HG03565 (cell line): ENCODE results near the gene ZDHHC14.

Experiments
- ATAC-seq: cut with Tn5 transposase; IDR thresholded peaks from one replicate; pipeline ENCODE4 v1.9.1; 2021; ENCODE audit warnings: mild to moderate bottlenecking, moderate library complexity; ENCODE audit not compliant: unreplicated experiment

Gene ZDHHC14

GRCh38 chr6:157528931-157529653 lies 148.1 kb downstream of the ZDHHC14 start:
- no peak for ATAC-seq

GRCh38 chr6:157529654-157530039 lies 148.7 kb downstream of the ZDHHC14 start:
- no peak for ATAC-seq

DNA sequence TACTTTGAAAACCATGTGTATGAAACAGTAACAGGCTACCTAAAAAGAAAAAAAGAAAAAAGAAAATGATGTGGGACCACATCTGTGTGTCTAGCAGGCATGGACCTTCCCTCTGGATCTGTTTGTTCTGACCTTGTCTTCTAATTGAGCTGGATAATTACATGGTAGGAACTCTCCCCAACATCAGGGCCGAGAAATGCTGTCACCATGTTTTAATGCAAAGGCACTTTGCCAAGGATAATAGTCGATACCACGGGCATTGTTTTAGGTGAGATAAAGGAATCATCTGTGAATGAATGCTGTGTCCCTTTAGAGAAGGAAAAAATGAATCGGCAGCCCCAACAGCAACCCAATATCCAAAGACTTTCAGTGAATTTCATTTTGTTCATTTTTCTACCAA lies 149.1 kb downstream of the ZDHHC14 start:
- ATAC-seq, result no peak

- ATAC-seq, result no peak
Observed at GRCh38 chr6:157530724-157531168, 149.8 kb downstream of the ZDHHC14 start.

GRCh38 chr6:157531169-157531985 lies 150.4 kb downstream of the ZDHHC14 start:
- no peak for ATAC-seq

DNA sequence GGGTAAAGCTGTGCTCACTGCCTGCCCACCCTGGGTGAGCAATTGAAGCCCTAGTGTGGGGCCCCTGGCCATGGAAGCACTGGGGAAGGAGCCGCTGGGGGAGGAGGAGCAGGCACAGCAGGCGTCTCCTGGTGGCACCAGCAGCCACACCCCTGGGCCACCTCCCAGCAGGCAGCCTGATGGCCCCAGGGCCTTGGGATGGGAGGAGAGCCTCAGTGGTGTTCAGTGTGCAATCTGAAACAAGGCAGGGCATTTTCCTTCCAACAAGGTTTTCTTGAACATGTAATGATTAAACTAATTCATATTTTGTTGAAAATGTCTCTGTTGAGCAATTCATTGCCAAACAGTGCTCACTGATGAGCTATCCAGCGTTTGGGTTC lies 151.0 kb downstream of the ZDHHC14 start:
- ATAC-seq, result no peak

DNA sequence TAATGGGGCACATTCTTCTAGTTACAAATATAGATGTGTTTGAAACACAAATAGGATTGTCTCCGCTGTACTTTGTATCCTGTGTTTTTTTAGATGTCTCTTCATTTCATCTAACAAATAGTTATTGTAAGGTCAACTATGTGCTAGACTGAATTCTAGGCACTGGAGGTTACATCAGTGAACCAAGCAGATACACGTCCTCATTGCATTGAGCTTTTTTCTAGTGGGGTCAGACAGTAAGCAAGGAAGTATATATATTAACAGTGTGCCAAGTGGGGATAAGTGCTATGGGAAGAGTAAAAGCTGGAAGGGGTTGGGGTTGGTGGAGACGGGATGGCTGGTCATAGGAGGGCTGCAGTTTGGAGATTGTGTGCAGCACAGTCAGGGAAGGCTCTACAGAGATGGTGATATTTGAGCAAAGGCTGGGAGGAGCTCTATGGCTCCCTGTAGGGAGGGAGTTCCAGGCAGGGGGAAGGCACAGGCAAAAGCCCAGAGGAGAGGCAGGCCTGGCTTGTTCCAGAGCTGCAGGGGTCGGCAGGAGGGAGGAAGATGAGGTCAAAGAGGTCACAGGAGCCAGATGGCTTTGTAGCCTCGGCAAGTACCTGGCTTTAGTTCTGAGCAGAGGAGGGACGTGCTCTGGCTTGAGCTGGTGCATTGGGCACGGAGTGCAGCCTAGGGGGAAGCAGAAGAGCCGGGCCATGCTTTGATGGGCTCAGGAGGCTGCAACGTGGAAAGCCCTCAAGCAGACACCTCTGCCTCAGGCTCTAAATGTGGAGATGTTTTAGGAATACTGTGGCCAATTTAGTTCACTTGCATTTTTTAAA lies 152.3 kb downstream of the ZDHHC14 start:
- ATAC-seq, result no peak

- ATAC-seq, result no peak
Observed at GRCh38 chr6:157534134-157534871, 153.3 kb downstream of the ZDHHC14 start.

- no peak for ATAC-seq
Observed at GRCh38 chr6:157534977-157535339, 154.0 kb downstream of the ZDHHC14 start.

GRCh38 chr6:157535340-157536222 lies 154.6 kb downstream of the ZDHHC14 start:
- peak; percentile 75 for ATAC-seq

DNA sequence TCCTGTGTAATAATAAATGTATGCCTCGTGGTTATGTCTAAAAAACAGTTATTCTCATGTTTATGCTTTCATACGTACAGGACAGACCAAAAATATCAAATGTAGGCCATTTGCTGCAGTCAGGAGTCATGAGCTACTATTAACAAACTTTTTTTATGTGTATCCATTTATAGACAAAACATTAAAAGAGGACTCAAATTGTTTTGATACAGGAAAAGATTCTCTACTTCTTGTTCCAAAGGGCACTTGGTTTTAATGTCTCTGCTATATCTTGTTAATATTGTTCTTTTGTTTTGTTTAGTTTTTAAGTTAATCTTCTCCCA lies 155.2 kb downstream of the ZDHHC14 start:
- ATAC-seq, result no peak

GRCh38 chr6:157537556-157537955 lies 156.6 kb downstream of the ZDHHC14 start:
- ATAC-seq, result no peak

GRCh38 chr6:157538168-157538567 lies 157.2 kb downstream of the ZDHHC14 start:
- ATAC-seq, result no peak

GRCh38 chr6:157538698-157539097 lies 157.7 kb downstream of the ZDHHC14 start:
- no peak for ATAC-seq

GRCh38 chr6:157539421-157539822 lies 158.4 kb downstream of the ZDHHC14 start:
- no peak for ATAC-seq

- no peak for ATAC-seq
Observed at GRCh38 chr6:157539900-157540752, 159.1 kb downstream of the ZDHHC14 start.

DNA sequence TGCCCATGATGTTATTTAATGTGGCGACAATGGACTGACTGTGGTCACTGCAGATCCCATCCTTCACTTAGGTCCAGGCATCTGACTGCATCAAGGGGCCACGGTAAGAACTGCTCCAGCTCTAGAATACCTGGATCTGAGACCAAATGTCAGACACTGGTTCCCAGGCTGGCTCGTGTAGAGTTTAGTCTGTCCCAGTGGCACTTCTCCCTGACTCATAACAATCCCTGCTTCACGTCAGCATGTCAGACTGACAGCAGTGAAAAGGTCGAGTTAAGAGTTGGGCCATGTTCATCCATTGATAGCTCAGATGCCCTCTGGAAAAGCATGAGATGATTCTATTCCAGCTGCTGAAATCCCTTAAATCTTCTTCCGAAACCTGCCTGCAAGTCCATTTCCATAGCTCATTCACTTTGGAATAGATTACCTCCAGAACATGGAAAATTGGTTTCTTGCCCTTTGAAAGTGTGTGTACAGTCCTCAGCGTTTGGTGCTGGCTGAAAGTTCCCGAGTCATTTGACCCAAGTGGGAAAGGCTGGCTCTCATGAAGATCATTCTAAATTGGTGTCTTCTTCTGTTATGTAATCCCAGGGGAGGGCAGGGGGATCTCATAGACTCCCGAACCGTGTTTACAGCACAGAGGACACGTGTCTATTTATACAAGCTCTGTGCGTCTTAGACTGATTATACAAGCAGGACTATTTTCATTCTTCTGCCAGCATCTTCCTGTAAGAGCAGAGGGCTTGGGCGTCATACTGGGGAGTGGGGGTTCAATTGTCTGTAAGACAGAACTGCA lies 160.8 kb downstream of the ZDHHC14 start:
- ATAC-seq, result no peak
